Measurements from ENCODE around the gene DHH.

DHH gene

DNA sequence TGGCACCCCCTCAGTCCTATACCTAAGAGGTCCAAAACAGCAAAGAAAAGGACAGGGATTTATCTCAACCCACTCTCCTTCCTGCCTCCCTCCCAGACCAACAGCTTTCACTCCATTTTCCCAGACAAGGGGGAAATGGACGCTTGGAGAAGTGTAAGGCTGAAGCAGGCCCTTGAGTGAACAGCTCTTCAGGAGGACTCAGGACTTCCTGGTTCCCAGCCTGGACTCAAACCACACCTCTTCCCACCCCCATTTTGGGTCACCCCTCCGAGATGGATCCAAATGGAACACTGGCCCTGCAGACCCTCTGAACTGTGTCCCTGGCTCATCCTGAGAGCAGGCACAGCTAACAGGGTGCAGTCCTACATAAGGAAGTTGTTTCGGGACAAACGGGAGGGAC, 36.7 kb downstream of the DHH start:
- peak overlapping the region; percentile 90 to 97 for H3K27ac Mint-ChIP-seq
- H3K36me3 Mint-ChIP-seq (ENCODE audit: insufficient read depth): peaks cover 47% of the 10 kb centered on the region
- no peaks in the 10 kb centered on the region for H3K9me3 Mint-ChIP-seq
- peak overlapping the region; percentile 94 to 96 for H3K4me3 Mint-ChIP-seq
- no peak for ATAC-seq (replicated peaks)
- no peak for DNase-seq
- peaks cover 64% of the 10 kb centered on the region in 2 donors for H3K4me1 Mint-ChIP-seq (ENCODE audit: low read depth in 2 of 2)
- no peaks in the 10 kb centered on the region for H3K27me3 Mint-ChIP-seq

DNA sequence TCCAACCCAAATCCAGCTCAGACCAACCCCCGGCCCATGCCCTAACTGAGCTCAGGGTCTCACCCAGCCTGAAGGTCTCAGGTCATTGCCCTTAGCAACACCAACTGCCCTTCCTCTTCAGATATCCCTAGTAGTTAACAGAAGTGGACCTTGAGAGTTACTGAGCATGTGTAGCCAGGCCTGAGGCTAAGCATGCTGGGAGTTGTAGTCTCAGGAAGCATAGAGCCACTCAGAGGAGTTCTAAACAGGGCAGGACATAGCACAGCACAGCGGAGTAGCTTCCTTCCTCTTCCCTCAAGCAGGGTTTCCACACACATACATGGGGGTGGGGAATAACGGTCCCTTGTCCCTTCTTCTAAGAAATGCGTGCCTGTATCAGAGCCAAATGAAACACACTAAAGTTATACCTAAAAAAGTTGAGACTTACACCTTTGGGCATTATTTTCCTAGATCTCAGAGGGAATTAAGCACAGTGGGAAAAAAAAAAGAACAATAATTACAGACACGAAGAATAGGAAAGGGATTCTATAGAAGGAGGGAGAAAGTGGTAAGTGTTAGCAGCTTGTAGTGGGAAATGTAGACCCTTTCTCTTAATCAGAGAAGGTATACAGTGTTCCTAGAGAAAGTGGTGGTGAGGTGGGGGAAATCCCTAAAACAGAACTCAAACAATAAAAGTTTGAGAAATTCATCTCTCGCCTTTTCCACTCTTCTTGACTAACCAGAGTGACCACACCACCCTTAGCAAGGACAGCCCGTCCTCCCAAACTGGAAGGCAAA, 38.4 kb downstream of the DHH start:
- H3K4me3 Mint-ChIP-seq: peak overlapping the region; percentile 94 to 96
- peaks cover 59 to 66% of the 10 kb centered on the region in 2 donors for H3K4me1 Mint-ChIP-seq (ENCODE audit: low read depth in 2 of 2)
- no peaks in the 10 kb centered on the region for H3K27me3 Mint-ChIP-seq
- H3K36me3 Mint-ChIP-seq (ENCODE audit: insufficient read depth): peaks cover 57% of the 10 kb centered on the region
- ATAC-seq (replicated peaks): peak; percentile 65
- DNase-seq: peak; percentile 34 to 47 (median 35)
- H3K9me3 Mint-ChIP-seq: no peaks in the 10 kb centered on the region
- peak overlapping the region; percentile 90 to 97 for H3K27ac Mint-ChIP-seq

DNA sequence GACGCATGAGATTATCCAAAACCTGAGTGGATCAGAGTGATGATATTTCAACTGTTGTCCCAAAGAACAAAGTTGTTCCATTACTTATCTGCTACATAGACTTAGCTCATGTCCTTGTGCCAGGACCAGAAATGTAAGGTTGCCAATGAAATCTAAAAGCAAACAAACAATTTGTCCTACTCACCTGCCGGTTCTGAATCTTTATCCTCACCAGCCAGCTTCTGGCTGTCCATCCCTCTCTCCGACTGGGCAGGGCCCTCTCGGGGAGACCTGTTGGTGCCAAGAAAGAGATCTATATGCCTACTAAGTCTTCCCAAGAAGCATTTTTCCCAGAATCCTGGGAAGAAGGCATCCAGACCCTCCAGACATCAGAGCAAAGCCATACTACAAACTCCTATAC, 39.5 kb downstream of the DHH start:
- Mint-ChIP-seq H3K36me3 (ENCODE audit: insufficient read depth) (peaks cover 55% of the 10 kb centered on the region), H3K9me3 (no peaks in the 10 kb centered on the region), H3K4me3 (peak overlapping the region in 1 of 2 donors; percentile 94), H3K27me3 (no peaks in the 10 kb centered on the region), H3K4me1 (ENCODE audit: low read depth in 2 of 2) (peaks cover 52 to 67% of the 10 kb centered on the region in 2 donors), H3K27ac (peak overlapping the region; percentile 90 to 97)
- ATAC-seq (replicated peaks) (no peak), DNase-seq (no peak)

DNA sequence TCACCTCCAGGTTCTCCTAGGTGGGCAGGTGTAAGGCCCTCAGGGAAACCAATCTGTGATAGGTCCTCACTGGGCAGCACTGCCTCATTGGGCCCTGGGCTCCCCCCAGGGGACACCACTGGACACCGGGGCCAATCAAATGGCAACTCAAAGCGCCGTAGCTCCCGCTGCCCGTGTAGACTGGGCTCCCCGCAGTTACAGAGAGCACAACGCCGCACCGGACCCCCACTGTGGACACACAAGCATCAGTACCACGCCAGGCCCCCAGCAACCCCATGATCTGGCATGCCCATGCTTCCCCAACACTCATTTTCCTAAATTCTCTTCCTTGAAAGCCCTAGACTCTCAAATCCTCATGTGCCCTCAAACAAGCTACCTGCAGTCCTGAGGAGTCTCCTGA, 40.1 kb downstream of the DHH start:
- Mint-ChIP-seq H3K9me3 (no peaks in the 10 kb centered on the region), H3K36me3 (ENCODE audit: insufficient read depth) (peaks cover 60% of the 10 kb centered on the region), H3K27ac (no peak overlapping the region), H3K27me3 (no peaks in the 10 kb centered on the region), H3K4me3 (no peak overlapping the region), H3K4me1 (ENCODE audit: low read depth in 2 of 2) (peaks cover 52 to 67% of the 10 kb centered on the region in 2 donors)
- DNase-seq (no peak), ATAC-seq (replicated peaks) (no peak)

DNA sequence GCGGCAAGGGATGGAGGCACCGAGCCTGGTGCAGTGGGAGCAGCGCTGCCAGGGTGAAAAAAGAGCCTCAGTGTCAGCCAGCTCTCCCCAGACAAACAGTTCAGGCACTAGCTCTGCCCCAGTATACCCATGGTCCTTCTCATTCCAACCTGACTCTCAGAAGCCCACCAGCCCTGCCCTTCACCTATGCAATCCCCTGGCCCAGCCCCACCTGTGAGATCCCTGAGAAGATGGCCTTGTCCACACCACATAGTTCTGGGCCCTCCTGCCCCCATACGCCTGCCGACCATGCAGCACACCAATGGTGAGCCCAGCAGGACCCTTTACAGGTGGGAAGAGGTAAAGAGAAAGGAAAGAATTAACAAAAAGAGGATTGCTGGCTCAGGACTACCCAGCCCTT, 40.5 kb downstream of the DHH start:
- peaks cover 60% of the 10 kb centered on the region for H3K36me3 Mint-ChIP-seq (ENCODE audit: insufficient read depth)
- H3K9me3 Mint-ChIP-seq: no peaks in the 10 kb centered on the region
- H3K4me1 Mint-ChIP-seq (ENCODE audit: low read depth in 2 of 2): peaks cover 48 to 62% of the 10 kb centered on the region in 2 donors
- H3K4me3 Mint-ChIP-seq: no peak overlapping the region
- DNase-seq (no peak), ATAC-seq (replicated peaks) (no peak)
- no peak overlapping the region for H3K27ac Mint-ChIP-seq
- H3K27me3 Mint-ChIP-seq: no peaks in the 10 kb centered on the region

DNA sequence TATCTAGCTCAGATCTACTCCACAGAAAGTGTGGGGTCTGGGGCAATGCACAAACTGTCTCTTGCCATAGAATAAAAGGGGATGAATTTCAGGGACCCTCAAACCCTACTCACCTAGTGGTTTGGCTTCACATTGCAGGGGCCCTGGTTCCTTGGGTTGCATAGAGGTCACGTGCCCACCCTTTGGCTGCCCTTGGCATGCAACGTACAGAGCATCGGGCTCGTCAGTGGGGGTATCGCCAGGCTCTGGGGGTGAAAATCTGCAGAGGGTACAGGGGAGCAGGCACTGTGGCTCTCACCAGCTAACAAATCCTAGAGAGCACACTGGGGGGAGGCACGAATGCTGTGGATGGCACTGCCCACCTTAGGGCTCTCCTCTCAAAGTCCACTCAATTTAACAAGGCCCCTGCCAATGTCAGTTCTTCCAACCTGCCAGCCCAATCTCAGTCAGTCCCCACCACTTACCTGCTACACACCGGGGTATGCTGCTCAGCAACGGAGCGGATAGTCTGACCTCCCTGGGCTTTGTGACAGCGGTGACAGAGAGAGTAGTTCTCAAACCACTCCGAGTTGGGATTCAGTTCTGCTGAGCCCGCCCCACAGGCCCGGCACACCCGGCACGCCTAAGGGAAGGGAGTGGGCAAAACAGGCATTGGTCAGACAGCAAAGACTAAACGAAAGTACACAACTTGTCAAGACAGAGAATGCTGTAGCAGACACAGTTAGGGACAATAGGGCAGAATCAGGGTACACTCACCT, 42.0 kb downstream of the DHH start:
- Mint-ChIP-seq H3K4me3 (no peak overlapping the region), H3K4me1 (ENCODE audit: low read depth in 2 of 2) (peaks cover 33 to 52% of the 10 kb centered on the region in 2 donors), H3K27ac (peak overlapping the region; percentile 18 to 51), H3K27me3 (no peaks in the 10 kb centered on the region), H3K9me3 (no peaks in the 10 kb centered on the region), H3K36me3 (ENCODE audit: insufficient read depth) (peaks cover 64% of the 10 kb centered on the region)
- ATAC-seq (replicated peaks) (no peak), DNase-seq (no peak)

DNA sequence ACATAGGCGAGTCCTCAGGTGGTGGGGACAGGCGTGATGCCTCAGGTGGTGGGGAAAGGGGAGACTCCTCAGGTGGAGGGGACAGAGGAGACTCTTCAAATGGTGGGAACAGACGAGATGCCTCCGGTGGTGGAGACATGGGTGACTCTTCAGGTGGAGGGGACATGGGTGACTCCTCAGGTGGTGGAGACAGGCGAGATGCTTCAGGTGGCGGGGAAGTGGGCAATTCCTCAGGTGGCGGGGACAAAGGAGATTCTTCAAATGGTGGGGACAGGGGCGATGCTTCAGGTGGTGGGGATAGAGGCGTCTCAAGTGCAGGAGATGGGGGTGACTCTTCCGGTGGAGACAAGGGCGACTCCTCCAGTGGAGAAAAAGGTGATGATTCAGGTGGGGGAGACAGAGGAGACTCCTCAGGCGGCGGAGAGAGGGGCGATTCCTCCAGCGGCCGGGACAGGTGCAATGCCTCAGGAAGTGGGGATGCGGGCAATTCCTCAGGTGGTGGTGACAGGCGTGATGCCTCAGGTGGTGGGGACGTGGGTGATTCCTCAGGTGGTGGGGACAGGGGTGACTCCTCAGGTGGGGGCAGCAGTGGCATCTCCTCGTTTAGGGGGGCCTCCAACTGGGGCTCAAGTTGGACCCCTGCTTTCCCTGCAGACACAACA, 42.7 kb downstream of the DHH start:
- DNase-seq (no peak), ATAC-seq (replicated peaks) (no peak)
- no peaks in the 10 kb centered on the region for H3K9me3 Mint-ChIP-seq
- H3K27me3 Mint-ChIP-seq: no peaks in the 10 kb centered on the region
- peak overlapping the region; percentile 18 to 51 for H3K27ac Mint-ChIP-seq
- H3K36me3 Mint-ChIP-seq (ENCODE audit: insufficient read depth): peaks cover 71% of the 10 kb centered on the region
- H3K4me3 Mint-ChIP-seq: no peak overlapping the region
- peaks cover 26 to 45% of the 10 kb centered on the region in 2 donors for H3K4me1 Mint-ChIP-seq (ENCODE audit: low read depth in 2 of 2)

DNA sequence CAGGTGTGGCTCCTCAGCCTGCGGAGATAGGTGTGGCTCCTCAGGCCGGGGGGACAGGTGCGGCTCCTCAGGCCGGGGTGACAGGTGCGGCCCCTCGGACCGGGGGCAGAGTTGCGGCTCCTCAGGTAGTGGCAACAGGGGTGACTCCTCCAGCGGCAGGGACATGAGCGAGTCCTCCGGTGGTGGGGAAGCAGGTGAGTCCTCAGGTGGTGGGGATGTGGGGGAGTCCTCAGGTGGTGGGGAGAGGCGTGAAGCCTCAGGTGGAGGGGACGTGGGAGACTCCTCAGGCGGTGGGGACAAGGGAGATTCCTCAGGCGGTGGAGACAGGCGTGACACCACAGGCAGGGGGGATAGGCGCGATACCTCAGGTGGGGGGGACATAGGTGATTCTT, 43.2 kb downstream of the DHH start:
- H3K36me3 Mint-ChIP-seq (ENCODE audit: insufficient read depth): peaks cover 76% of the 10 kb centered on the region
- H3K27me3 Mint-ChIP-seq: no peaks in the 10 kb centered on the region

DNA sequence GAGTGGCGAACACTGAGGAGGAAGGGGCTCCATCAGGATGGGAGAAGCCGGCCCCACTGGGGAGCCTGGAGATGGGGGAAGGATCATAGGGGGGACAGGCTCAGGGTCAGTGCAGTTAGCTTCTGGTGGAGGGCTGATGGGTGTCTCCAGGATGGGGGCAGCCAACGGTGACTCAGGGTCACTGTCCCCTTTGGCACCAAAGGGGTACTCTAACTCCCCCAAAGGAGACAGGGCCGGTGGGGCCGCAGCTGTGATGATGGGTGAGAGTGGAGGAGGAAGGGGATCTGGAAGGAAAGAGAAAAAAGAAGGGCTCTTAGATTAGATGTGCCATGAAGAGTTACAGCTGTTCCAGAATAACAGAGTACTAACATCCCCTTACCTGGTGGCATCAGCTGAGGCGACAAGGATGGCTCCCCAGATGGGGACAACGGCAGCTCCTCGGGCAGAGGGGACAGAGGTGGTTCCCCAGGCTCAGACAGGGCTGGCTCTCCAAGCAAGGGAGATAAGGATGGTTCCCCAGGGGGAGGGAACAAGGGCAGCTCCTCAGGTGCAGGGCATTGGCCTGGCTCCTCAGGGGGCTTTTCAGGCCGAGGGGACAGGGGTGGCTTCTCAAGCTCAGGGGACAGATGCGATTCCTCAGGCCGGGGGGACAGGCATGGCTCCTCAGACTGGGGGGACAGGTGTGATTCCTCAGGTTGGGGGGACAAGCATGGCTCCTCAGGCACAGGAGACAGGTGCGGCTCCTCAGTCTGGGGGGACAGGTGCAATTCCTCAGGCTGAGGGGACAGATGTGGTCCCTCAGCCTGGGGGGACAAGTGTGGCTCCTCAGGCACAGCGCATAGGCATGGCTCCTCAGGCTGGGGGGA, 43.9 kb downstream of the DHH start:
- H3K9me3 Mint-ChIP-seq: no peaks in the 10 kb centered on the region
- peaks cover 14 to 35% of the 10 kb centered on the region in 2 donors for H3K4me1 Mint-ChIP-seq (ENCODE audit: low read depth in 2 of 2)
- ATAC-seq (replicated peaks) (no peak), DNase-seq (no peak)
- H3K27ac Mint-ChIP-seq: peak overlapping the region; percentile 51 to 55
- H3K36me3 Mint-ChIP-seq (ENCODE audit: insufficient read depth): peaks cover 83% of the 10 kb centered on the region
- H3K4me3 Mint-ChIP-seq: no peak overlapping the region
- no peaks in the 10 kb centered on the region for H3K27me3 Mint-ChIP-seq

More for the DNA sequence above, 43.2 kb downstream of the DHH start:
- Mint-ChIP-seq H3K4me3 (no peak overlapping the region), H3K9me3 (no peaks in the 10 kb centered on the region), H3K4me1 (ENCODE audit: low read depth in 2 of 2) (peaks cover 20 to 41% of the 10 kb centered on the region in 2 donors), H3K27ac (peak overlapping the region in 1 of 2 donors; percentile 18)
- ATAC-seq (replicated peaks) (no peak), DNase-seq (no peak)

DNA sequence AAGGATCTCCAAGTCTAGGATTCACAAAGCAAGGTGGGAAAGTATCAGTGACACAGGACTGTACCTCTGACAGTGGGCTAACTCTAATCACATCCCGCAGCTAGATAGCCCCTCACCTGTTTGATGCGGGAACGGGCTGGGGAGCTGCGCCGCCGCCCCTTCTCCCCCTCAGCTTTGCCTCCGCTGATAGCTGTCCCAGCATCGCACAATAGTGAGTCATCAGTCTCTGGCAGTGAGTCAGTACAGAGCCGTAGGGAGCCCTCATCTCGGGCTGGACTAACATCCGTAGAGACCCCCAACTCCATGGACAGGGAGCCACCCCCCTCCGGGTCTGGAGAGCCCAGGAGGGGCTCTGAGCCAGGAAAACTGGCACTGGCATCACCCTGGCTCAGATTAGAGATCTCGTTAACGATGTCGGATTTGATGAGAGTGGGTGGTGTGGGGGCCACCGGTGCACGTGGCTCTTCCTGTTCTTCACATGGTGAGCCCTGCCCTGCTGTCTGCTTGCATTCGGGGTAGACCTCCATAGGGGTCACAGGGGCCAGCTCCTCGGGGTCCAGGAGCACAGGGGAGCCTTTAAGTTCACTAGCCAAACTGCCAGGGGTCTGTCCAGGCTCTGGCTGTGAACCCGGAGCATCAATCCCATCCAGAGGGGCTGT, 44.9 kb downstream of the DHH start:
- no peak for DNase-seq
- Mint-ChIP-seq H3K4me3 (no peak overlapping the region), H3K4me1 (ENCODE audit: low read depth in 2 of 2) (peaks cover 4 to 25% of the 10 kb centered on the region in 2 donors)

DNA sequence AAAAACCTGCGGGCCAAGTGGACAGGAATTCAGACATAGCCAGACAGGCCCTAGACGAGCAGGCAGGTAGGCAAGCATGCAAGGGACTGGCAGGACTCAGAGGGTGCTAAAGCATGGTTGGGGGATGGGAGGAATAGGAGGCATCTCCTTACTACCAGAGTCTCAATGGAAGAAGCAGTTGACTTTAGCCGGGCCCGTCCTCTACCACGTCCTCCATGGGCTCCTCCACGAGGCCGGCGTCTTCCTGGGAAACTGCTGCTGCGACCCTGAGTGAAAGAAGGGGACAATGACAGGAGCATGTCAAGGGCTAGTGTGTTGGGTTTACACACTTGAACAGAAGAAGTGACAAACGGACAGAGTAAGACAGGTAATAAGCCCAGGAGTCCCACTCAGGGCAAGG, 45.6 kb downstream of the DHH start:
- Mint-ChIP-seq H3K4me3 (no peak overlapping the region), H3K27ac (peak overlapping the region in 1 of 2 donors; percentile 35), H3K9me3 (no peaks in the 10 kb centered on the region), H3K4me1 (ENCODE audit: low read depth in 2 of 2) (peaks cover 8 to 27% of the 10 kb centered on the region in 2 donors), H3K27me3 (no peaks in the 10 kb centered on the region), H3K36me3 (ENCODE audit: insufficient read depth) (peaks cover 90% of the 10 kb centered on the region)
- no peak for DNase-seq
- ATAC-seq (replicated peaks): no peak

More for the DNA sequence above, 44.9 kb downstream of the DHH start:
- H3K36me3 Mint-ChIP-seq (ENCODE audit: insufficient read depth): peaks cover 85% of the 10 kb centered on the region
- H3K9me3 Mint-ChIP-seq: no peaks in the 10 kb centered on the region
- peak overlapping the region; percentile 51 to 55 for H3K27ac Mint-ChIP-seq
- H3K27me3 Mint-ChIP-seq: no peaks in the 10 kb centered on the region
- no peak for ATAC-seq (replicated peaks)

DNA sequence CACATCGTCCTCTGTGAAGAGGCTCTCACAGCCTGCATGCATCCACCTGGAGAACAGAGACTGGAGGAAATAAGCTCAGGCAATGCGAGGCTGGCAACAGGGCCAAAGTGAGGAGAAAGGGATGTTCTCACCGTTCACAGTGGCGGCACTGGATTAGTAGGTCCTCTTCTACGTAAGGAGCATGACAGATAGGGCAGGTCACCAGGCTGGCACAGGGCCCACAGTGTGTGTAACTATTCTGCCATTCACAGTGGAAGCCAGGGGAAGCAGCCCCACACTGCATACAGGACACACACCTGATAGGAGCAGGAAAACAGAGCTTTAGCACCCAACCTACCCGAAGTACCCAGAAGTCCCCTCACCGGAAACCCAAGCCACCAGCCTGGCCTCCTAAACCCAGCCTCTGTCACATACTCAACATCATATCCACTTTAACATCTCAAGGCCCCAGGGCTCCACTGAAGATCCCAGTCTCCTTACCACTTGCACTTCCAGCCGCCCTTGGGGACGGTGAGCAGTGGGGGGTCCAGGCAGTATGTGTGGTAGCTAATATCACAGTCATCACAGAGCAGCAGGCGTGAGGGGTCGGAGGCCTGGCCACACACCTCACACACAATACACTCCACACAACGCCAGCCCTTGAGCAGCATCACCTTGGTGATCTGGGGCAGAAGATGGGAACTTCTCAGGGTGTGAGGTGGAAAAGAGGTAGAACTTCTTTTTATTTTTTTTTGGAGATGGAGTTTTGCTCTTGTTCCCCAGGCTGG, 48.3 kb downstream of the DHH start:
- Mint-ChIP-seq H3K27ac (peak overlapping the region; percentile 19 to 62), H3K4me1 (ENCODE audit: low read depth in 2 of 2) (peaks cover 13 to 22% of the 10 kb centered on the region in 2 donors), H3K4me3 (no peak overlapping the region), H3K27me3 (no peaks in the 10 kb centered on the region), H3K36me3 (ENCODE audit: insufficient read depth) (peaks cover 89% of the 10 kb centered on the region), H3K9me3 (no peaks in the 10 kb centered on the region)
- no peak for ATAC-seq (replicated peaks)
- DNase-seq: no peak

Measured in effector memory CD8-positive, alpha-beta T cell (primary cell).